ENCODE data around the gene OR10H1. TPM values are rescaled to one million over a fixed set of nuclear protein-coding genes. Genes with fewer than 3 reads are reported as not detected.
"Not testable (repeated sequence)": the region's sequence is repeated elsewhere in the genome, so short reads cannot be mapped to it uniquely, and the experiment has no call there.

OR10H1 gene
- total RNA-seq, 1 donor from 2014 or later = not detected

DNA sequence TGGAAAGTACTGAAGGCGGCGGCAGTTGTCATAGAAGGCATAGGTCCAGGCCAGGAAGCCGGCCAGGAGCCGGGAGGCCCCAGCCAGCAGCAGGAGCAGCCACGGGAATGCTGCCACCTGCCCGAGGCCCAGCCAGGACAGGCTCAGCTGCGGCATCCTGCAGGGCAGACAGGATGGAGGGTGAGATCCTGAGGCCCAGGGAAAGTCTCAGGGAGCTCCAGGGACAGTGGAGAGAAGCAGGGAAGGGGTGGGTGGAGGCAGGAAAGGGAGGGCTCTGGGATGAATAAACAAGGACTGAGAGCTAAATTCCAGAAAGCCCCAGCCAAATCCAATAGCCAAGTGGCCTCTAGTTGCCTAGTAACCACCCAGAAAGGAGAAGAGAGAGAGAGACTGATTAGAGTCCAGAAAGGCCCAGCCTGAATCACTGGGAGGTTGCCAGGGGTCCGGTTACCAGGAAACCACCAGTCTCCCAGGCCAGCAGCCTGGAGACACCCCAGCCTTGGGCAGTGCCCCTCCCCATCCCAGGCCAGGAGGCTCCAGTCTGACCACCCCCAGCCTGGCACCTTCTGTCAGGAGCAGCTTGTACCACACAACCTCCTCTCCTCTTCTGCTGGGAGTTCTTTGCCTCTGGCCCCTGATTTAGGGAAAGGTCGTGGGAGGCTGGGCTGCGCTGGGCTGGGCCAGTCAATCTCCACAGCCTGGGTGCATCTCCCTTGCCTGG, 35.5 kb downstream of the OR10H1 start:
- intact Hi-C loops (cut with micrococcal nuclease) = no loop called here
- H3K9me3 Mint-ChIP-seq = no peaks in the 10 kb centered on the region
- no peak for DNase-seq (ENCODE audit: low spot score)
- H3K27ac Mint-ChIP-seq = no peak overlapping the region
- no peak overlapping the region for H3K4me3 Mint-ChIP-seq (ENCODE audit: low read depth)
- no peaks in the 10 kb centered on the region for H3K4me1 Mint-ChIP-seq (ENCODE audit: low read depth)
- H3K36me3 Mint-ChIP-seq (ENCODE audit: low read depth) = no peaks in the 10 kb centered on the region
- H3K27me3 Mint-ChIP-seq (ENCODE audit: low read depth) = peaks cover 3% of the 10 kb centered on the region

DNA sequence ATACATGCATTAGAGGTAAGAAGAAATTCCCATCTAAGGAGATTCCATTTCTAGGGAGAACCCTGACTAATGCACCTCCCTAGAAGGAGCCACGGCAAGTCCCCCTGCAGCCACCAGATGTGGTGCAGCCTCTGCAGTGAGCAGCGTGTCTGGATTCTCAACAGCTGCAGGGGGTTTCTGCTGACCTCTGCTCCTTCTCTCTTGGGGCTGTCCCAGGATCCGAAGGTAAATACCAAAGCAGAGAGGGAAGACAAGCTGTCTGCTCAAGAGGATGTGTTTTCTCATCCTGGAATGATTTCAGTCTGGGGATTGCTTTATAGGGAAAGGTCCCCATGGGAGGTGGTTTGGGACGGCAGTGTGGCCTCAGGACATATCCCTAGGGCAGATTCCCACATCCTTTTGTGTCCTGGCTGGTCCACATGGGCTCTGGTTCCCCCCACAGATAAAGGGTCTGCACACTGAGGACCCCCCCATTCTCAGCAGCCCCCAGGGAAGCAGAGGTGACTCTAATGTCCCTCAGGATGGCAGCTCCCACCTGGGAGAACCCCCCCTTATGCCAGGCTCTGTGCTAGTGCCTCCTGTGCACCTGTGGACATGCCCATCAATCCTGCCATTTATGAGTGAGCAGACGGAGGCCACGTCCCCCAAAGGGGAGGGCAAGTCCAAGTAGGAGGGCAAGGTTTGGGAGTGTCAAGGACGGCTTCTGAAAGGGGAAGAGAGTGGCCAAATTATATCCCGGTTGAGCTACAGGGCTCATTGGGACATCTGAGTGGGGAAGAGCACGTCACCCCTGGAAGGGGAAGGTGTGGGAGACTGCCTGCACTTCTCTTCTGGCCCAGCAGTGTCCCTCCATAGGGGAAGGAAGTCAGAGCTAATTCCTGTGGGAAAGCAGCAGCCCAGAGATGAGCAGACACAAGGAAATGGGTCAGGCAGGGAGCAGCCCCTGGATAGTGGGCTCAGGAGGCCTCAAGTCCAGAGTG, 38.2 kb downstream of the OR10H1 start:
- intact Hi-C loops (cut with micrococcal nuclease) = no loop called here
- H3K9me3 Mint-ChIP-seq = no peaks in the 10 kb centered on the region
- H3K4me1 Mint-ChIP-seq (ENCODE audit: low read depth) = no peaks in the 10 kb centered on the region
- H3K27ac Mint-ChIP-seq = no peak overlapping the region
- no peak overlapping the region for H3K4me3 Mint-ChIP-seq (ENCODE audit: low read depth)
- no peak for DNase-seq (ENCODE audit: low spot score)
- H3K27me3 Mint-ChIP-seq (ENCODE audit: low read depth) = peaks cover 2% of the 10 kb centered on the region
- no peaks in the 10 kb centered on the region for H3K36me3 Mint-ChIP-seq (ENCODE audit: low read depth)

DNA sequence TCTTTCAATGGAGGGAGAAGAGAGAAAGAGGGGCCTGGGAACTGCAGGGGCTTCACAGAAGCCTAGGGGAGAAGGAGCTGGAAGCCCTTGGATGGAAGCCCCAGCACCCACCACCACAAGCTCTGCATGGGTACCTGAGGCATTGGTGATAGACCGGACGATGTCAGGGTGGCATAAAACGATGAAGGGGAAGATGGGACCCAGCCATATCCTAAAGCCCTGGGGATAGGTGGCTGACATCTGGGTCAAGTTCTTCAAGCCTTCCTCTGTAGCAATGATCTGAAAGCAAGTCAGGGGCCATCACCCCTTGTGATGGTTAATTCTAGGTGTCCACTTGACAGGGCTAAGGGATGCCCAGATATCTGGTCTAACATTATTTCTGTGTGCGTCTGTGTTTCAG, 39.2 kb downstream of the OR10H1 start:
- Mint-ChIP-seq H3K9me3 (no peaks in the 10 kb centered on the region), H3K4me1 (ENCODE audit: low read depth) (no peaks in the 10 kb centered on the region), H3K4me3 (ENCODE audit: low read depth) (no peak overlapping the region), H3K27ac (no peak overlapping the region), H3K36me3 (ENCODE audit: low read depth) (no peaks in the 10 kb centered on the region), H3K27me3 (ENCODE audit: low read depth) (peaks cover 3% of the 10 kb centered on the region)
- no peak for DNase-seq (ENCODE audit: low spot score)
- intact Hi-C loops (cut with micrococcal nuclease) = no loop called here

DNA sequence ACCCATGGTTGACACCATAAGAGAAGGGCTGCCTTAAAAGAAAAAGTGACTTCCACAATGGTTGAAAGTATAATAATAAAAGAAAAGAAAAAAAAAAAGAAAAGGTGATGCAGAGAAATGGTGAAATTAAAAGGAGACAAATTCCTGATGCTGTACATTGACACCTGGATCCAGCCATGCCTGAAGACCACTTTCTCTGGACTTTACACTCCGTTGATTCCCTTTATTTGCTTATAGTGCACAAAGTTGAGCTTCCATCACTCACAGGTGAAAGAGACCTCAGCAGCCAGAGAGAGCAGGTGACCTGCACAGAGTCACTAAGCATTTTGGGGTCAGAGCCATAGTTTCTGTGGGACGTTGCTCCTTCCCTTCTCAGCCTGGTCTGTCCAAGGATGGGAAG, 40.2 kb downstream of the OR10H1 start:
- no peaks in the 10 kb centered on the region for H3K36me3 Mint-ChIP-seq (ENCODE audit: low read depth)
- peaks cover 4% of the 10 kb centered on the region for H3K27me3 Mint-ChIP-seq (ENCODE audit: low read depth)
- no peaks in the 10 kb centered on the region for H3K4me1 Mint-ChIP-seq (ENCODE audit: low read depth)
- DNase-seq (ENCODE audit: low spot score) = no peak
- intact Hi-C loops (cut with micrococcal nuclease) = no loop called here
- no peak overlapping the region for H3K4me3 Mint-ChIP-seq (ENCODE audit: low read depth)
- no peak overlapping the region for H3K27ac Mint-ChIP-seq
- H3K9me3 Mint-ChIP-seq = no peaks in the 10 kb centered on the region

DNA sequence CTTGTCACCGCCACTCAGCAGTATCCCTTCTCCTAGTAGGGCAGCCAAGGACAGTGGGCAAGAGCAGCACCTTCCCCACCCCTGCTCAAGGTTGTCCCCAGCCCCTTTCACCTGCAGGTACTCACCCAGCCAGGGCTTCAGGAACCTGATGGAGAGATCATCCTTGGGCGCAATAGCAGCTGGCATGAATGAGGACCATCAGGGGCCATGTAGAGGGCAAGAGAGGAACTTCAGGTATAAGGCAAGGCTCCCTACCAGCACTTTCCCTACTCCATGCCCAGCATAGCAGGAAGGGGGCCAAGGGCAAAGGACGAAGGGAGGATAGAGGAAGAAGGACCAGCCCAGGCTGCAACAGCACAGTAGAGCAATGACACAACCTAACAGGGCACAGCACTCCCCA, 41.3 kb downstream of the OR10H1 start:
- H3K4me3 Mint-ChIP-seq (ENCODE audit: low read depth); DNase-seq (ENCODE audit: low spot score); H3K27ac Mint-ChIP-seq; H3K36me3 Mint-ChIP-seq (ENCODE audit: low read depth); intact Hi-C loops (cut with micrococcal nuclease); H3K27me3 Mint-ChIP-seq (ENCODE audit: low read depth); H3K9me3 Mint-ChIP-seq; H3K4me1 Mint-ChIP-seq (ENCODE audit: low read depth): not testable (repeated sequence)

DNA sequence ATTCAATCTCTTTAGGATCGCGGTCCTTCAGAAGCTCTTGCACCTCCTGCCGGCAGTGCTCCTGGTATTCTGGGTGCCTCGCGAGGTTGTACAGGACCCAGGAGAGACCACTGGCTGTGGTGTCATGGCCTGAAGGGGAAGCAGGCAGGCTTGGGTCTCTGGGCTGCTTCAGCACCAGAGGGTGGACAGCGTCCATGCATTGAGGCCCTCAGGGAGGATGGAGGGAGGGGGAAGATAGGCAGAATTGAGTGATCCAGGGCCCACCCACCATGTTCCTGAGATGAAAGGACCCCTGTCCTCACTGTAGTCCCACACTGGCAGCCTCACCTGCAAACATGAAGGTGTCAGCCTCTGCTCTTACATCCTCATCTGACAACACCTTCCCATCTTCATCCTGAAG, 45.9 kb downstream of the OR10H1 start:
- no peak for DNase-seq (ENCODE audit: low spot score)
- intact Hi-C loops (cut with micrococcal nuclease) = no loop called here
- no peaks in the 10 kb centered on the region for H3K36me3 Mint-ChIP-seq (ENCODE audit: low read depth)
- no peaks in the 10 kb centered on the region for H3K4me1 Mint-ChIP-seq (ENCODE audit: low read depth)
- H3K27ac Mint-ChIP-seq = no peak overlapping the region
- H3K4me3 Mint-ChIP-seq (ENCODE audit: low read depth) = no peak overlapping the region
- H3K9me3 Mint-ChIP-seq = no peaks in the 10 kb centered on the region
- peaks cover 6% of the 10 kb centered on the region for H3K27me3 Mint-ChIP-seq (ENCODE audit: low read depth)

DNA sequence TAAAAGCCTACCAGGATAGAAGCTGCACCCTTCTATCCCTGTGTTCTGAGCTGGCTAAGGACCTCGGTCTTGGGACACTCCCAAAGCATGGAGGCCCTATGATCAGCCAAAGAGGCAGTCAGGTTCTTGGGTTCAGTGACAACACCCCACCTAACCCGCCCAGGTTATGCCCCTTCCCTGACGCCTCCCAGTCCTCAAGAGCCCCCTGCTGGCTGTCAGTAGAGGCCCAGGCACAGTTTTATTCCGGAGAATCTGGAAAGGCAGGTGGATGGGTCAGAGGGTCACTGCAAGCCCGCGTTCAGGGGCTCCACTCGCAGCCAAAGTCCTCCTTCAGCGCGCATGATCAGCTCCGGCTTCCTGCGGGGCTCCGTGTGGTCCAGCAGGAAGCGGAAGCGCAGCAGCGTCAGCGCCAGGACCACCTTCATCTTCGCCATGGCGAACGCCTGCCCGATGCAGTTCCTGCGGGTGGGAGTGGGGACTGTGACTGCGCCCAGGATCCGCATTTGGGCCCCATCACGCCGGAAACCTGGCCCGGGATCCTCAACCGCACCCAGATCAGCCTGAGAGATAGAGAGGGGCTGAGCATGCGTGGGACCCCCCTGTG, 55.4 kb downstream of the OR10H1 start:
- Mint-ChIP-seq H3K9me3 (peaks cover 8% of the 10 kb centered on the region), H3K27ac (no peak overlapping the region), H3K4me3 (ENCODE audit: low read depth) (no peak overlapping the region), H3K4me1 (ENCODE audit: low read depth) (peaks cover 6% of the 10 kb centered on the region), H3K27me3 (ENCODE audit: low read depth) (peaks cover 38% of the 10 kb centered on the region), H3K36me3 (ENCODE audit: low read depth) (no peaks in the 10 kb centered on the region)
- intact Hi-C loops (cut with micrococcal nuclease) = no loop called here
- no peak for DNase-seq (ENCODE audit: low spot score)

DNA sequence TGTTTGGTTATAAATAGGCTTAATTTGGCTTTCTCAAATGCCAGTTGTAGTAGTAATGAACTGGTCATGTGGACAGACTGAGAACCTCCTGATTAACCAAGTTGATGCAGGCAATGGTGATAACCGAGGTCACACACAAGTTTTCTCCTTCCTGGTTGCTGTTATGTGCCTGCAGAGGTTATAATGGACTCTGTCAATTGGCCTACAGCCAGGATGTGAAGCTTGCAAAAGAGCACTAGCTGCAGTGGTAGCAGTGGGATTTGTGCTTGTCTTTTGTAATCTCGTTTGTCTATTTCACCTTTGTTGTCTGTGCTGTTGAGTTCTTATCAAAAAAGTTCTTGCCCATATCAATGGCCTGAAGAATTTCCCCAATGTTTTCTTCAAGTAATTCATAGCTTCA, 57.1 kb downstream of the OR10H1 start:
- intact Hi-C loops (cut with micrococcal nuclease) = no loop called here
- H3K4me1 Mint-ChIP-seq (ENCODE audit: low read depth) = peaks cover 6% of the 10 kb centered on the region
- no peak for DNase-seq (ENCODE audit: low spot score)
- peaks cover 45% of the 10 kb centered on the region for H3K27me3 Mint-ChIP-seq (ENCODE audit: low read depth)
- no peak overlapping the region for H3K4me3 Mint-ChIP-seq (ENCODE audit: low read depth)
- H3K9me3 Mint-ChIP-seq = peaks cover 8% of the 10 kb centered on the region
- H3K27ac Mint-ChIP-seq = no peak overlapping the region
- no peaks in the 10 kb centered on the region for H3K36me3 Mint-ChIP-seq (ENCODE audit: low read depth)

Other genes with a start within 250 kb of the OR10H1 start
- gene CYP4F8, start 200.4 kb downstream of the OR10H1 start, total RNA-seq = not detected in 2 replicates
- 0.09 and 0.14 TPM in 2 replicates for gene CYP4F3, start 174.8 kb downstream of the OR10H1 start, total RNA-seq
- gene CYP4F12, start 142.6 kb downstream of the OR10H1 start, total RNA-seq = not detected in 2 replicates
- gene OR10H2, start 87.6 kb downstream of the OR10H1 start, total RNA-seq = not detected in 2 replicates
- gene OR10H3, start 77.7 kb downstream of the OR10H1 start, total RNA-seq = not detected in 2 replicates
- gene OR10H5, start 28.0 kb downstream of the OR10H1 start, total RNA-seq = not detected in 2 replicates
- not detected in 2 replicates for gene CYP4F2, start 82.4 kb upstream of the OR10H1 start, total RNA-seq
- not detected in 2 replicates for gene CYP4F11, start 118.9 kb upstream of the OR10H1 start, total RNA-seq
- not detected in 2 replicates for gene OR10H4, start 133.3 kb upstream of the OR10H1 start, total RNA-seq